GM03348 (cell line): ENCODE data around the gene PTPRK.

Experiments
- DNase-seq: peaks from one replicate; pipeline ENCODE4 v3.0.0; 2012; ENCODE audit warnings: low spot score

Gene PTPRK

DNA sequence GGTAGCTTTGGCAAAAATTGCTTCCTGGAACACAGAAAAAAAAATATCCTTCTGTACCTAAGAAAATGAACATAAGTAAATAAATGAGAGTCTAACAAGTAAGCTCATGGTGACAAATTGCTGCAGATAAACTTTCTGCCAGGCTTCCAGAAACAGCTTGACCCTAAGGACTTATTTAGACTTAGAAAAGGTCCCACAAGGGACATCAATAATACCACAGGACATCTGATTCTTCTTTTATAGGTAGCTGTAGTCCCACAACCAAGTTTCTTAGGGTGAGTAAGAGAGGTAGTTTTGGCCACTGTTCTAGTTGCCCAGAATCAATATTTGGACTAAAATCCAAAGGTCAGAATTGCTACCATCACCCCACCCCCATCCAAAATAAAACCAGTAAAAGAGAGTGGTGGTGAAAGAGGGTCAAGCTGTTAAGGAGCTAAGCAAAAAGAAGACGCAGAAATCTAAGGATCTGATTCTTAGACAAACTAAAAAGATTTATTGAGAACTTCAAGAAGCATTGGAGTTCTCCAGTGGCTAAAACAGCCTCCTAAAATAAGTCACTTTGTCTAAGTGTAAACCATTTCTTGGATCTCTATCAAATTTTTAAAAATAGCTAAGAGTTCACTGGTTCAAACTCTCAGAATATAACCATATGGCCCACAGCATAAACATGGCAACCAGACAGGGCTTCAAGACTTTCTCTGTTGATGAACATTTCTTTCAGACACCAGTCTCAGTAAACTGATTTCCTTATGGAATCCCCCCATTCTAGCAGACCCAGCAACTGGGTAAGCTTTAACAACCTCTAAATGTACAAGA lies 180.6 kb downstream of the PTPRK start:
- no peak for DNase-seq

DNA sequence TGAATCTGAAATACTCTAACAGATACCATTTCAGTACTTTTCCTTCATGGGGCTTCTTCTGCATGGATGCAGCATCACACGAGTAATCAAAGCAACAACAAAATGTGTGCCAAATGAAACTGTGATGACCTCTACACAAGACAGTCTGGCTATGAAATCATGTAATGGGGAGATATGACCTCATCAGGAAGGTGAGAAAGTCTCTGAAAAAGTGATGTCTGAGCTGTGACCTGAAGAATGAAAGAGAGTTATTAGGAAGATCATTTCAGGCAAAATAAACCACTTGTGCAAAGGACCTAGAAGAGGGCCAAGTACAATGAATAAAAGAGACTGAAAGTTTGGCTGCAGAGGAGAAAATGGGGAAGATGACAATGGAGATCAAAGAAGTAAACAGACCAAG lies 182.8 kb downstream of the PTPRK start:
- no peak for DNase-seq

GRCh38 chr6:128336436-128337095 lies 183.8 kb downstream of the PTPRK start:
- no peak for DNase-seq

- no peak for DNase-seq
These were observed 184.4 kb downstream of the PTPRK start for GRCh38 chr6:128335963-128336362.

DNA sequence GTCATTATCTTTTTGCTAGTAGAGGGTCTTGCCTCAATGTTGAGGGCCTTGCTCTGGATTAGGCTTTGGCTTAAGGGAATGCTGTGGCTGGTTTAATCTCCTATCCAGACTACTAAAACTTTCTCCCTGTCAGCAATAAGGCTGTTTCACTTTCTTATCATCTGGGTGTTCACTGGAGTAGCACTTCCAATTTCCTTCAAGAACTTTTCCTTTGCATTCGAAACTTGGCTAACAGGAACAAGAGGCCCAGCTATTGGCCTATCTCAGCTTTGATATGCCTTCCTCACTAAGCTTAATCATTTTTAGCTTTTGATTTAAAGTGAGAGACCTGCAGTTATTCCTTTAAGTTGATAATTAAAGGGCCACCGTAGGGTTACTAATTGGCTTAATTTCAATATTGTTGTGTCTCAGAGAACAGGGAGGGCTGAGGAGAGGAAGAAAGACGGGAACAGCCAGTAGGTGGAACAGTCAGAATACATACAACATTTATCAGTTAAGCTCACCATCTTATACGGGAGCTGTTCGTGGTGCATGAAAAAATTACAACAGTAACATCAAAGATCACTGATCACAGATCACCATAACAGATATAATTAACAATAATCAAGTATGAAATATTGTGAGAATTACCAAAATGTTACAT lies 186.7 kb downstream of the PTPRK start:
- DNase-seq, result no peak

- no peak for DNase-seq
These were observed 192.5 kb downstream of the PTPRK start for GRCh38 chr6:128327890-128328289.

GRCh38 chr6:128323011-128323410 lies 197.4 kb downstream of the PTPRK start:
- DNase-seq, result no peak

GRCh38 chr6:128319946-128320345 lies 200.5 kb downstream of the PTPRK start:
- DNase-seq, result no peak

DNA sequence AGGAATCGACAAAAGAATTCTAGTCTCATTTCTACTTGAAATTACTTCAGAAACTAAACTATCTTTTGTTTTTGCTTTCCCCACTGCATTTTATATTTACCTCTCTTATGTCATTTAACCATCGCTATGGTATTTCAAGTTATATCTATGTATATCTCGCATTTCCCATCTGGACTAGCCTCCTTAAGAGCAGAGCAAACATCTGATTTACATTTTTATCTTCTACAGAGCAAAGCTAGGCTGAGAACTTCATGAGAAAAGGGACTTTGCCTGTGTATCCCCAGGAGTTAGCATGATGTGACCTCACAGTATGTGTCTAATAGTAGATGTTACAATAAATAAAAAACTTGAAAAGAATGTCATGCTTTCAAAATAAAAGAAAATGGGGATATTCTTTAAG lies 201.2 kb downstream of the PTPRK start:
- no peak for DNase-seq

DNA sequence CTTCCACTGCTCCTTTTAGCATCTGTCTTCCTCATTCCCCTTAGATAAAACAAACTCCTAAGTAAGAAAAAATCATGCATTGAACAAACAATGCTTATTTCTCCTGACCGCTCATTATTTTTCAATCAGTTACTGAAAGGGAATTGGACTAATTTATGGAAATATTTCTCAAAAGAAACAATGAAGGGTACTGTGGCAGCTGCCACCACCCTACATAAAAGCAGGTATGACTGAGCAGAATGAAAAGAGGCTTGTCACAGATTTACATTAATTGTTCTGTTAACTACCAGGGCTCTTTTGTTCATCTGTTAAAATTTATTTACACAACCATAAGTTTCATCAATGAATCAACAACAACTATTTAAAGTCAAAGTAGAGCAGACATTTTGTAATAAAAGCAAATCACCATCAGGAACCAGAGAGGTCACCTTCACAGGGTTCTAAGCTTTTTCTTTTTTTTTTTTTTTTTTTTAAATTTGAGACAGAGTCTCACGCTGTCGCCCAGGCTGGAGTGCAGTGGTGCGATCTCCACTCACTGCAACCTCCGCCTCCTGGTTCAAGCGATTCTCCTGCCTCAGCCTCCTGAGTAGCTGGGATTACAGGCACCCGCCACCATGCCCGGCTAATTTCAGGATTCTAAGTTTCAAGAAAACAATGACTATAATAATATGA lies 204.0 kb downstream of the PTPRK start:
- no peak for DNase-seq

DNA sequence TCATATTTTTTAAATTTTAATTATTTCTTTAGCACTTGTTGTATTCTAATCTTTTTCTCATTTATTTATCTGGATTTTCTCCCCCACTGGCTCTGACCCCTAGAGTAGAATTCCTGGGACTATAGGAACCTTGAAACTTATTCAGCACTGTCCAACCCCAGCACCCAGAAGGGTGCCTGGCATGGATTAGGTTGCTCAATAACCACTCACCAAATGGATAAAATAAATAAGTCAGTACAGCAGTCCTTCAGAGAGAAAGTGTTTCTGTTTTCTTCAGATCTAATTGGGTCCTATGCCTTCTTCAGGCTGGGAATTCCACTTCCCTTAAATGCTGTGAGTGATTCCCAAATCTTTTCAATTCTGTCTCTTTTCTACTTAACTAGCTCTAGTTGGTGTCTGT lies 206.2 kb downstream of the PTPRK start:
- DNase-seq, result no peak

- DNase-seq, result no peak
These were observed 208.3 kb downstream of the PTPRK start for GRCh38 chr6:128311944-128312570.

- DNase-seq, result no peak
These were observed 209.9 kb downstream of the PTPRK start for GRCh38 chr6:128310451-128310850.

- no peak for DNase-seq
These were observed 212.7 kb downstream of the PTPRK start for GRCh38 chr6:128307671-128308070.

GRCh38 chr6:128305976-128306375 lies 214.4 kb downstream of the PTPRK start:
- no peak for DNase-seq

- DNase-seq, result no peak
These were observed 215.2 kb downstream of the PTPRK start for GRCh38 chr6:128305228-128305627.

DNA sequence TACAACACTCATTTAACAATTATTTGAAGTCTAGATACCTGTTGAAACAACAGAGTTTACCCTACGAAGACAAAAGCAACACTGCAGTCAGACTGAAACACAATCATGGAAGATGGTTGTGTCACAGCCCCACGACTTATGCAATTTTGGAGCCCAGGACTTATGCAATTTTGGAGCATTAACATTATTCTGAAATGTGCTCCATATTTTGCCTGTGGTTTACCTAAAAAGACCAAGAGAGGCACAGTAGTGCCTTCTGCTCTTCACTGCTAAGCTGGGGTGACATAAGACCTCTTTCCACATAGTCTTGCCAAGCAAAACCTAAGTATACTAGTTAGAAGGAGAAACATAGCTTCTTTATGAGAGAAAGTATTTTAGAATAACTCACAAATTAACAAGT lies 216.5 kb downstream of the PTPRK start:
- no peak for DNase-seq

GRCh38 chr6:128302942-128303341 lies 217.5 kb downstream of the PTPRK start:
- no peak for DNase-seq

DNA sequence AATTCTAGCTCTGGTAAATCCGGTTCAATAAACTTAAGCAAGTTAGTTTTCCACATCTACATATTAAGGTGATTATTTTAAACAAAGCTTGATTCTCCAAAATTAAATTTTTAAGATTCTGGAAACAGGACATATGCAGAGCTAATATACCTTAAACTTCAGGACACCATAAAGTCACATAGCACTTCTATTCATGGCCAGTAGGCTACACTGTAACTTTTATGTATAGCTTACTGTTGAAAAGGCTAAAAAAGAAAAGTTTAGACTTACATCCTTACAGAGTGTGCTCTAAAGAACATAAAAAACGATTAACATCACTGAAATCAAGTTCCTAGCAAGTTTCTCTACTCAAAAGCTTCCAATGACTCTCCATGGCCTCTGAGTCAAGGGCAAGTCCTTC lies 224.7 kb downstream of the PTPRK start:
- DNase-seq, result no peak

GRCh38 chr6:128290221-128290620 lies 230.2 kb downstream of the PTPRK start:
- no peak for DNase-seq

- no peak for DNase-seq
These were observed 236.3 kb downstream of the PTPRK start for GRCh38 chr6:128284128-128284527.

- no peak for DNase-seq
These were observed 237.4 kb downstream of the PTPRK start for GRCh38 chr6:128282961-128283360.
